T-helper 2 cell treated with Interferon-gamma antibody and Interleukin-4, amounts not matched to agents 5 μg/mL and 100 μg/mL, for 36 hours (primary cell): Measurements from ENCODE around the gene ARHGEF3.
A peak's percentile ranks its signal among the peaks of the same experiment; 100 is the strongest.
"Not testable (repeated sequence)": the region's sequence is repeated elsewhere in the genome, so short reads cannot be mapped to it uniquely, and the experiment has no call there.

Experiments used
- DNase-seq: peaks from one replicate; pipeline ENCODE4 v3.0.0; 2021; ENCODE audit warnings: low spot score
- H3K27ac Mint-ChIP-seq: one replicate; pipeline ENCODE4 v1.8.0; 2021; ENCODE audit warnings: mild to moderate bottlenecking, mixed read lengths
- H3K27me3 Mint-ChIP-seq: one replicate; pipeline ENCODE4 v1.8.0; 2021; ENCODE audit warnings: low read depth, mixed read lengths
- H3K36me3 Mint-ChIP-seq: one replicate; pipeline ENCODE4 v1.8.0; 2021; ENCODE audit warnings: low read depth, mixed read lengths
- H3K4me1 Mint-ChIP-seq: one replicate; pipeline ENCODE4 v1.8.0; 2021; ENCODE audit warnings: low read depth, mixed read lengths
- H3K4me3 Mint-ChIP-seq: one replicate; pipeline ENCODE4 v1.8.0; 2022; ENCODE audit warnings: mild to moderate bottlenecking, moderate library complexity, mixed read lengths
- H3K9me3 Mint-ChIP-seq: one replicate; pipeline ENCODE4 v1.8.0; 2021; ENCODE audit warnings: mixed read lengths

Gene ARHGEF3

GRCh38 chr3:56693750-56694149 lies 108.0 kb downstream of the ARHGEF3 start:
- Mint-ChIP-seq H3K9me3 (no peaks in the 10 kb centered on the region), H3K4me1 (peaks cover 39% of the 10 kb centered on the region), H3K4me3 (peak overlapping the region; percentile 78), H3K27ac (peak overlapping the region; percentile 83), H3K27me3 (no peaks in the 10 kb centered on the region), H3K36me3 (no peaks in the 10 kb centered on the region)
- DNase-seq = no peak

GRCh38 chr3:56692520-56693433 lies 109.0 kb downstream of the ARHGEF3 start:
- peak; percentile 50 for DNase-seq
- peak overlapping the region; percentile 83 for H3K27ac Mint-ChIP-seq
- not testable (repeated sequence) for H3K36me3 Mint-ChIP-seq, H3K27me3 Mint-ChIP-seq, H3K9me3 Mint-ChIP-seq
- peaks cover 44% of the 10 kb centered on the region for H3K4me1 Mint-ChIP-seq
- H3K4me3 Mint-ChIP-seq = peak overlapping the region; percentile 78

- not testable (repeated sequence) for H3K27ac Mint-ChIP-seq, H3K27me3 Mint-ChIP-seq, H3K4me3 Mint-ChIP-seq, H3K9me3 Mint-ChIP-seq, H3K36me3 Mint-ChIP-seq, DNase-seq
- peaks cover 44% of the 10 kb centered on the region for H3K4me1 Mint-ChIP-seq
These were observed 109.8 kb downstream of the ARHGEF3 start for GRCh38 chr3:56692001-56692365.

DNA sequence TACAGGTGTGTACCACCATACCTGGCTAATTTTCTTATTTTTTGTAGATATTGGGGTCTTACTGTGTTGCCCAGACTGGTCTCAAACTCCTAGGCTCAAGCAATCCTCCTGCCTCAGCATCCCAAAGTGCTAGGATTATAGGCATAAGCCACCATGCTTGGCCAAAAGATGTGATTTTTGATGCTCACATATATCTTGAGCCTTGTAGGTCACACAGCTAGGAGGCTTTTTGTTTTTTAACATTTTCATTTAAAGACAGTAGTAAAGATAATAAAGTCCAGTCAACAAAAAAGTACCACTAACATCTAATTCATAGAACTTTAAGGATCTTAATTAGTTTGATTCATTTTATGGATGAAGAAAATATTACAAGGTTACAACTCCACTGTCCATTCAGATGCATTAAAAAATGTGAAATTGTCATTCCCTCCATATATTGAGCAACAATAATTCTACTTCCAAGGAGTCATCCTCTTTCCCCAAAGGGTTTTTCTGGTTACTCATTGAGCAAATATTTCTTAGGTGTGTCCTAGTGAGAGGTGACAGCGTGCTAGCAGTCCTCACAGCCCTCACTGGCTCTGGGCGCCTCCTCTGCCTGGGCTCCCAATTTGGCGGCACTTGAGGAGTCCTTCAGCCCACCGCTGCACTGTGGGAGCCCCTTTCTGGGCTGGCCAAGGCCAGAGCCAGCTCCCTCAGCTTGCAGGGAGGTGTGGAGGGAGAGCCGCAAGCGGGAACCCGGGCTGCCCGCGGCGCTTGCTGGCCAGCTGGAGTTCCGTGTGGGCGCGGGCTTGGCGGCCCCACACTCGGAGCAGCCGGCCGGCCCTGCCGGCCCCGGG lies 110.4 kb downstream of the ARHGEF3 start:
- H3K4me3 Mint-ChIP-seq = no peak overlapping the region
- H3K27me3 Mint-ChIP-seq = no peaks in the 10 kb centered on the region
- H3K4me1 Mint-ChIP-seq = peaks cover 42% of the 10 kb centered on the region
- no peak for DNase-seq
- H3K36me3 Mint-ChIP-seq = no peaks in the 10 kb centered on the region
- no peaks in the 10 kb centered on the region for H3K9me3 Mint-ChIP-seq
- no peak overlapping the region for H3K27ac Mint-ChIP-seq

DNA sequence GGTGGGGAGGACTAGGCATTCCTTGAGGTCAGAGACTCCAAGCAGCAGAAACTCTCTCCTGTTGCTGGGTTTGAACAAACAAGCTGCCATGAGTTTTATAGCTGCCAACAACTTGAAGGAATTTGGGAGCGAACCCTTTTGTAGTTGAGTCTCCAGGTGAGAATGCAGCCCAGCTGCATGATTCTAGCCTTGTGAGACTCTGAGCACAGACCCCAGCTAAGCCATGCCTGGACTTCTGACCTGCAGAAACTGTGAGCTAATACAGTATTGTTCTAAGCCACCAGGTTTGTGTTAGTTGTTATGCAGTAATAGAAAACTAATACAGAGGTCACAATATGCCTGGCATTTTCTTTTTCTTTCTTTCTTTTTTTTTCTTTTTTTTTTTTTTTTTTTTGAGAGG lies 112.4 kb downstream of the ARHGEF3 start:
- Mint-ChIP-seq H3K9me3 (peaks cover under 1% of the 10 kb centered on the region), H3K4me3 (no peak overlapping the region), H3K27me3 (no peaks in the 10 kb centered on the region), H3K36me3 (peaks cover 3% of the 10 kb centered on the region), H3K4me1 (peaks cover 25% of the 10 kb centered on the region), H3K27ac (no peak overlapping the region)
- DNase-seq = no peak

GRCh38 chr3:56688191-56688590 lies 113.6 kb downstream of the ARHGEF3 start:
- H3K36me3 Mint-ChIP-seq = peaks cover 9% of the 10 kb centered on the region
- H3K4me3 Mint-ChIP-seq = no peak overlapping the region
- H3K9me3 Mint-ChIP-seq = peaks cover 8% of the 10 kb centered on the region

DNA sequence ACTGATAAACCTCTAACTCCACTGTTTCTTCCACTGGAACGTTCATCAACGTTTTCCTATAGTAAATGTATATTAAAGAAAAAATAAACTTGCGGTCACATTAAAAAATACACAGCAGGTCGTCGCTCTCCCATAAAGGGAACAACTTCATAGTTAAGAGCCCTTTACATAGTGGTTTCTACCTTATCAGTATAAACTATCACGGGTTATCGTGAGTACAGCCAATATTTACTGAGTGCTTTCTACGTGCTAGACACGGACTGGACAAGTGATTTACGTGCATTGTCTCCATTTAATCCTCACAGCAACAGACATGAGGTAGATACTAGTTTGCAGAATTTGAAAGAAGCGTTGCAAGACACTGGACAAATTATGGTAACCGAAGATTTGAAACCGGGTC lies 117.7 kb downstream of the ARHGEF3 start:
- H3K36me3 Mint-ChIP-seq = peaks cover 38% of the 10 kb centered on the region
- H3K27me3 Mint-ChIP-seq = no peaks in the 10 kb centered on the region
- H3K9me3 Mint-ChIP-seq = peaks cover 8% of the 10 kb centered on the region
- H3K4me1 Mint-ChIP-seq = peaks cover 29% of the 10 kb centered on the region
- peak overlapping the region; percentile 52 for H3K4me3 Mint-ChIP-seq
- H3K27ac Mint-ChIP-seq = peak overlapping the region; percentile 84
- no peak for DNase-seq

More at GRCh38 chr3:56688191-56688590, 113.6 kb downstream of the ARHGEF3 start:
- Mint-ChIP-seq H3K4me1 (peaks cover 16% of the 10 kb centered on the region), H3K27ac (no peak overlapping the region), H3K27me3 (no peaks in the 10 kb centered on the region)
- no peak for DNase-seq

DNA sequence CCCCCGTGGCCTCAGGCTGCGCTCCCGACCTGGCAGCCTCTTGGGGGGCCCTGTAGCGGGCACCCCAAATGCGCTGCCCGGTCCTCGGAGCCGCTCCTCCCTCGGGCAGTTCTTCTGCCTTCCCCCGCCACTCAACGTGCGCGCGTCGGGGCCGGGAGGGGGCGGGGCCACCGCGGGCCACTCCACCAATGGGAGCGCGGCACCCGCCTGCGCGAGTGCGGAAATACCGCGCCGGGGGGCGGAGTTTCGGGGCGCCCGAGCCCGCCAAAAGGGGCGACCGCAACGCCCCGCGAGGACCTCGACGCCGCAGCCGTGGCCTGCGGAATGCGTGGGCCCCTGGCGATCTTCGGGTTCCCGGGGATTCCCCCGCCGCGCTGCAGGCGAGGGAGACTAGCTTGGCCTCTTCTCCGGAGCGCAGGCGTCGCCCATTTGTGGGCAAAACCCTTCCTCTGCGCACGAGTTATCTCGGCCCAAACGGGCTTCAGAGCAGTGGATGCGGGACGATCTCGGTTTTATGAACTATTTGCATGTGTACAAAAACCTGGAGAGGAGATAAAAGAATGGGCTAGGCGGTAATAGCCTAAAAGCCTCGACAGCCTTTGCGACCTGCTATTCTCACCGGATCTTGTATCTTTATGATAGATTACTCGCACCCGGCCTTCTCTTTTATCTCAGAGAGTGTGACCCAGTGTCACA lies 118.5 kb downstream of the ARHGEF3 start, which contains the start of gene TASOR:
TASOR (minus strand) TSS at position 144 of the 696 bp plus-strand sequence. CDS start 259 bp downstream, outside the sequence.
- Mint-ChIP-seq H3K36me3 (peaks cover 44% of the 10 kb centered on the region), H3K9me3 (peaks cover 8% of the 10 kb centered on the region), H3K27ac (peak within 1 kb of the TSS; percentile 94), H3K4me1 (peaks cover 30% of the 10 kb centered on the region), H3K4me3 (peak within 1 kb of the TSS; percentile 98), H3K27me3 (no peaks in the 10 kb centered on the region)
- DNase-seq = peak; percentile 86

GRCh38 chr3:56682462-56683121 lies 119.2 kb downstream of the ARHGEF3 start:
- peaks cover 8% of the 10 kb centered on the region for H3K9me3 Mint-ChIP-seq
- no peaks in the 10 kb centered on the region for H3K27me3 Mint-ChIP-seq
- H3K4me3 Mint-ChIP-seq = peak overlapping the region; percentile 98
- peaks cover 31% of the 10 kb centered on the region for H3K4me1 Mint-ChIP-seq
- H3K36me3 Mint-ChIP-seq = peaks cover 48% of the 10 kb centered on the region
- peak overlapping the region; percentile 94 for H3K27ac Mint-ChIP-seq
- peak; percentile 79 for DNase-seq

DNA sequence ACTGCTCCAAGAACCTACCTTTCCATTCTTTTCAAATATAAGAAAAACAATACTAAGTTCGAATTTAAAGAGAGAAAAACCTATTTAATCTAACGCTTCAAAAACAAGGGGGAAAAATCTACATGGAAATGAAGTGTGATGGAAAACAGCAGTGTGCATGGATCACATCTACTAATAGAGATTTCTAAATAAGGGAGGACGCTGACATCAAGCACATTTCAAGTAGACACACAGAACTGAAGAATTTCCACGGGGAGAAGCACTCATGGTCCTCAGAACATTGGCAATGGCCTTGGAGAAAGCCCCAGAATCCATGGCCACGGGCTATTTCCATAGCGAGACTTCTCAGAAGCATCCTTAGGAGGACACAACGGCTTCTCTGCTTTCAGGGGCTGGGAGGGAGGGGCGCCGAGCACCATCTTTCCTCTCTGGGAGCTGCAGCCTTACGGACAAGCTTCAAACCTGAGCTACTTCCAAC lies 119.7 kb downstream of the ARHGEF3 start:
- Mint-ChIP-seq H3K4me3 (peak overlapping the region; percentile 98), H3K27me3 (no peaks in the 10 kb centered on the region), H3K27ac (peak overlapping the region; percentile 94), H3K9me3 (peaks cover 8% of the 10 kb centered on the region), H3K36me3 (peaks cover 53% of the 10 kb centered on the region), H3K4me1 (peaks cover 36% of the 10 kb centered on the region)
- DNase-seq = no peak

DNA sequence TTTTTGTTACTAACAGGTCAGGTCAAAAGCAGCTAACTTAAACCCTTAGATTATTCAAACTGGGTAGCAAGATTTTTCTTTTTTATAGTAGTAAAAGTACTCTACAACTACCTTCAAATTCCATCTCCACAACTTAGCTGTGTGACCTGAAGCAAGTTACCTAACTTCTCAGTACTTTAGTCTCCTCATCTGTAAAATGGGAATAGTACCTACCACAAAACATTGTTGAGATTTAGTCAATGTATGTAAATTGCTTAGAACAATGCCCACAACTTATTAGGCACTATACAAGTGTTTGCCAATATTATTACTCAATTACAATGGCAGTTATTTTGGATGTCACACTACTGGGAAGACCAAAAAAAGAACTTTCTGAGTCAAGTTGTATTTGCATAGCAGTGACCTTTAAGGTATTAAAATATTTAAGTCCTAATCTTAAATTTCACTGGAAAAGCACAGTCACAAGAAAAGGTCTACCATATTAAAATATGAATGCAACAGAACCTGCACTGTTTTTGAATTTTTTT lies 121.6 kb downstream of the ARHGEF3 start:
- H3K4me1 Mint-ChIP-seq = peaks cover 36% of the 10 kb centered on the region
- DNase-seq = no peak
- H3K27me3 Mint-ChIP-seq = no peaks in the 10 kb centered on the region
- no peak overlapping the region for H3K27ac Mint-ChIP-seq
- H3K4me3 Mint-ChIP-seq = peak overlapping the region; percentile 52
- H3K9me3 Mint-ChIP-seq = peaks cover 8% of the 10 kb centered on the region
- H3K36me3 Mint-ChIP-seq = peaks cover 68% of the 10 kb centered on the region
